Tibial nerve (tissue), 4 donors: ENCODE results near the gene DDOST. TPM values are rescaled to one million over a fixed set of nuclear protein-coding genes. Genes with fewer than 3 reads are reported as not detected.

Experiments used
- DNase-seq, 2 donors: peaks; one replicate each; pipeline ENCODE4 v3.0.0-alpha.2; 2019; ENCODE audit warnings: low spot score in 2 of 2
- H3K27ac ChIP-seq, 4 donors: fragments of 200-600 bp; sonication (generic) in 3 of 4; one replicate each; pipeline ENCODE4 v1.5.1; 2017 to 2019; ENCODE audit warnings: mild to moderate bottlenecking in 1 of 4
- H3K27me3 ChIP-seq, 2 donors: fragments of 200-600 bp; sonication (generic) in 1 of 2; one replicate each; pipeline versions ENCODE4 v1.5.1 to v1.6.0; 2017 to 2019
- H3K36me3 ChIP-seq, 3 donors: fragments of 200-600 bp; sonication (generic); one replicate each; pipeline ENCODE4 v1.5.1; 2018 to 2019
- H3K4me1 ChIP-seq, 4 donors: fragments of 200-600 bp; sonication (generic) in 3 of 4; one replicate each; pipeline ENCODE4 v1.5.1; 2017 to 2019
- H3K4me3 ChIP-seq, 4 donors: fragments of 200-600 bp; sonication (generic) in 3 of 4; one replicate each; pipeline ENCODE4 v1.5.1; 2017 to 2019; ENCODE audit warnings: mild to moderate bottlenecking in 1 of 4, moderate library complexity in 1 of 4
- H3K9me3 ChIP-seq, 4 donors: fragments of 200-600 bp; sonication (generic) in 3 of 4; one replicate each; pipeline ENCODE4 v1.5.1; 2017 to 2019
- EP300 ChIP-seq, 2 donors: sonication (generic); formaldehyde crosslinking; IDR thresholded peaks; one replicate each; pipeline ENCODE4 v1.6.1; 2017; ENCODE audit warnings: antibody characterized with exemption in 2 of 2, mild to moderate bottlenecking in 1 of 2
- POLR2A ChIP-seq, 2 donors: fragments of 450-650 bp; IDR thresholded peaks; one replicate each; pipeline ENCODE4 v1.6.1; 2017; ENCODE audit warnings: antibody characterized with exemption in 2 of 2, mild to moderate bottlenecking in 2 of 2, moderate library complexity in 2 of 2
- WGBS, 2 donors: methylation state at CpG; one replicate each; pipeline ENCODE4 v1.1.5; 2018; 5-methylcytosine and 5-hydroxymethylcytosine counted together
- total RNA-seq, 4 donors: library from RNA; depleted of rRNA; stranded (reverse); fragments of >200 nt; gene quantifications; one replicate each; pipeline ENCODE4 v1.1.0, GENCODE V29; 2016
- TF ChIP-seq, protein P1 (sequence below), 5 experiments: fragments of 200-600 bp in 3 of 5; fragments of 450-650 bp in 2 of 5; sonication (generic) in 3 of 5; IDR thresholded peaks; one replicate each; pipeline ENCODE4 v1.5.1; 2016 to 2019; ENCODE audit warnings: antibody characterized with exemption in 5 of 5, mild to moderate bottlenecking in 3 of 5, moderate library complexity in 2 of 5

The DDOST gene
- total RNA-seq, 4 donors from 2014 or later = 79.7 to 115 (median 99.6) TPM

DNA sequence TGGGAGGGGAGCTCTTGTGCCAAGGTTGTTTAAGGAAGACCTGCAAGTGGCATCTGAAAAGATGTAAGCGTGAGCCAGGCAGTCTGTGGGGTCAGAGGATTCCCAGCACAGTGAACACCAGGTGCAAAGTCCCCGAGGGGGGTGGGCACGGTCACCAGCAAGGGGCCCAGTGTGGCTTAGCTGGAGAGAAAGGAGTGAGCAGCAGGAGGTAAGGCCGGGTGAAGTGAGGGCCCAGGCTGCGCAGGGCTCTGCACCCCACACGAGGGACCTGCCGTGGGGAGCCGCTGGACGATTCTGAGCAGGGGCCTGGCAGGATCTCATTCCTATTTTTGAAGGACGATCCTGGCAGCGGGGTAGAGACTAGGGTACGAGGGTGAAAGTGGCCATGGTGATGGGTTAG is 4.1 kb downstream of the DDOST start:
- TF ChIP-seq POLR2A (IDR thresholded peaks at IDR 0.05) = no peak
- TF ChIP-seq, protein P1, sequence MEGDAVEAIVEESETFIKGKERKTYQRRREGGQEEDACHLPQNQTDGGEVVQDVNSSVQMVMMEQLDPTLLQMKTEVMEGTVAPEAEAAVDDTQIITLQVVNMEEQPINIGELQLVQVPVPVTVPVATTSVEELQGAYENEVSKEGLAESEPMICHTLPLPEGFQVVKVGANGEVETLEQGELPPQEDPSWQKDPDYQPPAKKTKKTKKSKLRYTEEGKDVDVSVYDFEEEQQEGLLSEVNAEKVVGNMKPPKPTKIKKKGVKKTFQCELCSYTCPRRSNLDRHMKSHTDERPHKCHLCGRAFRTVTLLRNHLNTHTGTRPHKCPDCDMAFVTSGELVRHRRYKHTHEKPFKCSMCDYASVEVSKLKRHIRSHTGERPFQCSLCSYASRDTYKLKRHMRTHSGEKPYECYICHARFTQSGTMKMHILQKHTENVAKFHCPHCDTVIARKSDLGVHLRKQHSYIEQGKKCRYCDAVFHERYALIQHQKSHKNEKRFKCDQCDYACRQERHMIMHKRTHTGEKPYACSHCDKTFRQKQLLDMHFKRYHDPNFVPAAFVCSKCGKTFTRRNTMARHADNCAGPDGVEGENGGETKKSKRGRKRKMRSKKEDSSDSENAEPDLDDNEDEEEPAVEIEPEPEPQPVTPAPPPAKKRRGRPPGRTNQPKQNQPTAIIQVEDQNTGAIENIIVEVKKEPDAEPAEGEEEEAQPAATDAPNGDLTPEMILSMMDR (IDR thresholded peaks at IDR 0.05) = no peak
- no peak for TF ChIP-seq EP300 (IDR thresholded peaks at IDR 0.05)
- Histone ChIP-seq H3K27ac (no peak overlapping the region), H3K4me1 (peaks cover 0 to 26% (median 12%) of the 10 kb centered on the region in 4 donors), H3K36me3 (peaks cover 7 to 65% (median 28%) of the 10 kb centered on the region in 3 donors), H3K27me3 (no peaks in the 10 kb centered on the region), H3K9me3 (no peaks in the 10 kb centered on the region), H3K4me3 (no peak overlapping the region)
- 87 to 88% methylated on average over 12 of the region's 12 CpGs for WGBS, 2 donors
- no peak for DNase-seq

DNA sequence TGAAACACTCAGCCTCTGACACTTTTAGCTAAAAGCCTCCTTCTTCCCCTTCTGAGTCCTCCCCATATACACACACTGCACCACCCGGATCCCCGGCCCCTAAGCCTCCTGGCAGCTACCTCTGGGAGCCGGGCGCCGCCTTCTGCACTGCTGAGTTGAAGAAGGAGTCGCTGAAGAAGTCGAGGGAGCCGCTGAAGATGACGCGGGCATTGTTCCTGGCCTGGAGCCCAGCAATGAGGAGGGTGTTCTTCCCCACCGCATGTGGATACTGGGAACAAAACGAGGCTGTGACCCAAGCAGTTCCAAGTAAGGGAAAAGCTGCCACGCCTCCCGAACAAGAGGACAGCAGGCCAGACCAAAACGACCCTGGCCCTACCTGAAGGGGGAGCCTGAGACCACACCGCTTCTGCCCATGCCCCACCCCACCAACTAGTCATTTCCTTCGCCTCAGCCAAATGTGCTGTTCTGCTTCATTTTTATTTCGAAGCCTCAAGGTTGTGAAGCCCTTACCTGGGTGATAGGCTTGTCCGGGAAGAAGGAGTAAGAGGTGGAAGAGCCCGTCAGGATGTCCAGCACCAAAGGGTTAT is 7.0 kb downstream of the DDOST start:
- no peak overlapping the region for H3K27ac ChIP-seq
- no peak for DNase-seq
- 79 to 81% methylated on average over 20 of the region's 20 CpGs for WGBS, 2 donors
- peaks cover 0 to 7% (median 1%) of the 10 kb centered on the region in 4 donors for H3K4me1 ChIP-seq
- no peaks in the 10 kb centered on the region for H3K27me3 ChIP-seq
- H3K4me3 ChIP-seq = no peak overlapping the region
- H3K36me3 ChIP-seq = peaks cover 7 to 92% (median 28%) of the 10 kb centered on the region in 3 donors
- no peaks in the 10 kb centered on the region for H3K9me3 ChIP-seq
- TF ChIP-seq EP300 (IDR thresholded peaks at IDR 0.05) (no peak), POLR2A (IDR thresholded peaks at IDR 0.05) (no peak)
- TF ChIP-seq, protein P1 (IDR thresholded peaks at IDR 0.05) = no peak

- Histone ChIP-seq H3K9me3 (no peaks in the 10 kb centered on the region), H3K27me3 (no peaks in the 10 kb centered on the region), H3K4me1 (no peaks in the 10 kb centered on the region), H3K36me3 (peaks cover 7 to 99% (median 28%) of the 10 kb centered on the region in 3 donors), H3K4me3 (no peak overlapping the region), H3K27ac (no peak overlapping the region)
- no peak for DNase-seq
- 93% methylated on average over 15 of the region's 15 CpGs for WGBS, 2 donors
- TF ChIP-seq EP300 (IDR thresholded peaks at IDR 0.05) (no peak), POLR2A (IDR thresholded peaks at IDR 0.05) (no peak)
- TF ChIP-seq, protein P1 (IDR thresholded peaks at IDR 0.05) = no peak
Observed at GRCh38 chr1:20652300-20652699, 8.9 kb downstream of the DDOST start.

DNA sequence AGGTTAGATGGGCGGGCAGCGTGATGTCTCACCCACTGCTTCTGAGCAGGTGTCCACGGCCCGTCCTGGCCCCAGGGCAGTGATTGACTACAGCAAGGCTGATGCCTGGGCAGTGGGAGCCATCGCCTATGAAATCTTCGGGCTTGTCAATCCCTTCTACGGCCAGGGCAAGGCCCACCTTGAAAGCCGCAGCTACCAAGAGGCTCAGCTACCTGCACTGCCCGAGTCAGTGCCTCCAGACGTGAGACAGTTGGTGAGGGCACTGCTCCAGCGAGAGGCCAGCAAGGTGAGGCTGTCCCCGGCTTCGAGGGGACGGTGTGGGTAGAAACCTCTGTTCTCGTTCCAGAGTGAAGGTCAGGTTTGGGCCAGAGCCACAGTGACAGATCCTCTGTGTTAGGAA is 12.2 kb downstream of the DDOST start:
- Histone ChIP-seq H3K9me3 (no peaks in the 10 kb centered on the region), H3K36me3 (peaks cover 3 to 99% (median 8%) of the 10 kb centered on the region in 3 donors), H3K27ac (no peak overlapping the region), H3K4me3 (no peak overlapping the region), H3K27me3 (no peaks in the 10 kb centered on the region), H3K4me1 (no peaks in the 10 kb centered on the region)
- DNase-seq = no peak
- TF ChIP-seq POLR2A (IDR thresholded peaks at IDR 0.05) = no peak
- TF ChIP-seq, protein P1 (IDR thresholded peaks at IDR 0.05) = no peak
- no peak for TF ChIP-seq EP300 (IDR thresholded peaks at IDR 0.05)
- 90% methylated on average over 15 of the region's 15 CpGs for WGBS, 2 donors

GRCh38 chr1:20648438-20648837 is 12.7 kb downstream of the DDOST start:
- Histone ChIP-seq H3K27ac (no peak overlapping the region), H3K27me3 (no peaks in the 10 kb centered on the region), H3K4me3 (no peak overlapping the region), H3K4me1 (no peaks in the 10 kb centered on the region), H3K9me3 (no peaks in the 10 kb centered on the region), H3K36me3 (peaks cover 3 to 99% (median 8%) of the 10 kb centered on the region in 3 donors)
- 88 to 89% methylated on average over 13 of the region's 13 CpGs for WGBS, 2 donors
- no peak for DNase-seq
- no peak for TF ChIP-seq EP300 (IDR thresholded peaks at IDR 0.05)
- TF ChIP-seq, protein P1 (IDR thresholded peaks at IDR 0.05) = no peak
- TF ChIP-seq POLR2A (IDR thresholded peaks at IDR 0.05) = no peak
